Fibroblast of skin of left quadriceps (primary cell): ENCODE data around the gene SKP2.
"Not testable (repeated sequence)": the region's sequence is repeated elsewhere in the genome, so short reads cannot be mapped to it uniquely, and the experiment has no call there.

Source experiments
- DNase-seq, 2 experiments: peaks; one replicate each; pipeline ENCODE4 v3.0.0-alpha.2; 2013; ENCODE audit warnings: low read depth in 2 of 2

The SKP2 gene

GRCh38 chr5:36156619-36157018, 4.7 kb downstream of the SKP2 start:
- peak; percentile 89 to 90 for DNase-seq

- DNase-seq = no peak
These were observed 6.2 kb downstream of the SKP2 start for GRCh38 chr5:36158144-36158543.

- no peak for DNase-seq
These were observed 8.7 kb downstream of the SKP2 start for GRCh38 chr5:36160617-36161016.

- no peak for DNase-seq
These were observed 9.4 kb downstream of the SKP2 start for GRCh38 chr5:36161361-36161760.

- no peak for DNase-seq
These were observed 11.0 kb downstream of the SKP2 start for GRCh38 chr5:36162810-36163486.

- no peak for DNase-seq
These were observed 12.6 kb downstream of the SKP2 start for GRCh38 chr5:36164461-36164860.

- no peak for DNase-seq
These were observed 16.8 kb downstream of the SKP2 start for GRCh38 chr5:36168737-36169136.

GRCh38 chr5:36170832-36171424, 19.0 kb downstream of the SKP2 start:
- DNase-seq = no peak

- DNase-seq = no peak
These were observed 20.7 kb downstream of the SKP2 start for GRCh38 chr5:36172599-36172998.

- no peak for DNase-seq
These were observed 21.5 kb downstream of the SKP2 start for GRCh38 chr5:36173426-36173825.

- no peak for DNase-seq
These were observed 22.2 kb downstream of the SKP2 start for GRCh38 chr5:36174119-36174518.

- DNase-seq = no peak
These were observed 23.1 kb downstream of the SKP2 start for GRCh38 chr5:36175043-36175442.

GRCh38 chr5:36177154-36177553, 25.2 kb downstream of the SKP2 start:
- no peak for DNase-seq

GRCh38 chr5:36177715-36178523, 26.0 kb downstream of the SKP2 start:
- no peak for DNase-seq

GRCh38 chr5:36178524-36178890, 26.6 kb downstream of the SKP2 start:
- DNase-seq = no peak

GRCh38 chr5:36179950-36180349, 28.0 kb downstream of the SKP2 start:
- DNase-seq = no peak

GRCh38 chr5:36180556-36181350, 28.8 kb downstream of the SKP2 start:
- DNase-seq = no peak

- DNase-seq = no peak
These were observed 29.9 kb downstream of the SKP2 start for GRCh38 chr5:36181774-36182173.

GRCh38 chr5:36184408-36184807, 32.5 kb downstream of the SKP2 start:
- not testable (repeated sequence) for DNase-seq

- DNase-seq = no peak
These were observed 41.8 kb downstream of the SKP2 start for GRCh38 chr5:36193746-36194145.

- no peak for DNase-seq
These were observed 46.4 kb downstream of the SKP2 start for GRCh38 chr5:36198281-36198680.

- DNase-seq = not testable (repeated sequence)
These were observed 46.9 kb downstream of the SKP2 start for GRCh38 chr5:36198783-36199182.
